Esophagus squamous epithelium (tissue), 4 donors: ENCODE data around the gene ADGRD1.

ENCODE experiments used
- CTCF ChIP-seq, 6 experiments: fragments of 450-650 bp in 4 of 6; fragments of 200-600 bp in 2 of 6; sonication (generic) in 2 of 6; IDR thresholded peaks; one replicate each; pipeline ENCODE4 v1.5.1; 2016 to 2019; ENCODE audit warnings: antibody characterized with exemption in 6 of 6, mild to moderate bottlenecking in 4 of 6, moderate library complexity in 4 of 6
- POLR2A ChIP-seq, 4 donors: fragments of 450-650 bp; IDR thresholded peaks; one replicate each; pipeline ENCODE4 v1.6.1; 2017; ENCODE audit warnings: antibody characterized with exemption in 4 of 4, mild to moderate bottlenecking in 4 of 4, moderate library complexity in 3 of 4

DNA sequence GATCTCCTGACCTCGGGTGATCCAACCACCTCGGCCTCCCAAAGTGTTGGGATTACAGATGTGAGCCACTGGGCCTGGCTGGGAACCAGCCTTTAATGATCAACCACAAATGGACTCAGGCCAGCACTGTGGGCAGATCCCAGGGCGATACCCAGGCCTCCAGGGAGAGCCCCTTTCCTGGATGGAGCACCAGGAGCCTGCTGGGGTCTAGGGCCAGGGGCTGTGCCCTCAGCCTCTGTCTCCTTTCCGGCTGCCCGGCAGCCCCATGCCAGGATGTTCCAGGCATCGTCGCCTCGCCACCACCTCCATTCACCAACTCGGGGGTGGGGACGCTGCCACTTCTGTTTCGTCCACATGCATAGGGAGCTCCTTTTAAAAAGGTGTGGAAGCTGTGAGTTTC, 2.3 kb downstream of the ADGRD1 start:
- TF ChIP-seq CTCF (IDR thresholded peaks at IDR 0.05) (no peak), POLR2A (IDR thresholded peaks at IDR 0.05) (no peak)
